Measurements from ENCODE around the gene PROSER2.

Gene PROSER2

DNA sequence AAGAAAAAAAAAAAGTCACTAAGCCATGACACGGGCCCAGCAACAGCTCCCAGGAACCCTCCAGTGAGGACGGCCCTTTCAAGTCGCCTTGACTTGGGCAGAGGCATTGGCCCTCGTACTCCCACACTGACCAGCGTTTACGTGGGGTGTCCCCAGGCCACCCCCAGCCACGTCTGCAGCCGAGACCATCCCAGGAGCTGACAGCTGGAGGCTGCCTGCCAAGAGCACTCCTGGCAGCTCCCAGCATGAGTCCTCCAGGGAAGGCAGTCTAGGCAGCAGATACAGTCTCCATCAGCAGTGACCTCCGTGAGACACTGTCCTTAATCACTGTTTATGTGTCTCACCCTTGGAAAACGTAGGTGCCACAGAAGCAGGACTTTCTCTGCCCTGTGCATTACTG lies 86.5 kb downstream of the PROSER2 start:
- no peak for DNase-seq

DNA sequence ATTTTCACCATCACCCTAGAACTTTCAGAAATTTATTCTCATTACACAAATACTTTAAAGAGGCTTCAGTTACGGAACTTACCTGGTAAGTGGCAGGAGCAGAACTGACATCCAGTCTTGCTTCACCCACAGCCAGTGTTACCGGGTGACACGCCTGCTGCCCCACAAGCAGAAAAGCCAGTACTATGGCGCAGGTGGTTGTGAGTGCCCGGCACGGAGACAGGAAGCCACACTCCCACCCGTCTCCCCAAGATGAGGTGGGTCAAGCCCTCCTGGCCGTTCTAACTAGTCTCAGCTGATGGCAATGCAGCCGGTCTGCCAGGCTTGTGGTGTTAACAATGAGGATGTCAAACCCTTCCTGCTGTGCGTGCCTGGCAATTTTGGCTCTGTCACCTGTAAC lies 86.9 kb downstream of the PROSER2 start:
- no peak for DNase-seq

- no peak for DNase-seq
Observed at GRCh38 chr10:11913079-11913641, 90.0 kb downstream of the PROSER2 start.

DNA sequence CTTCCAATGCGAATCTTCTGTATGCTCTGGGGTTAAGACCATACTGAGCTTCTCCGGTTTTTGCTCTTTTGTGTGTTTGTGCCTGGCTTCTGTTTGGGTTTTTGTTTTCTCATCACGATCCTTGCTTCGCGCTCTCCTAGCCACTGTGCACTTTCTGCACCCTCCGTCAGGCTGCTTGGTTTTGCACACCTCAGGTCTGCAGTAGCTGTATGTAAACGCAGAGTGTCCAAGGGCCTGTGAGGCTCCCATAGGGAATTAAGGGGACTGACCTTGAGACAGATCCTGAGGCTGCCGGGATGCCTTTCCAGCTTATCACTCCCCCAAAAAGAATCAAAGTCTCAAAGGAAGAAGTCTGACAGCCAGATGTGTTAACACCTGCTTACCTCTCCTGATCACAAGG lies 95.2 kb downstream of the PROSER2 start:
- no peak for DNase-seq

GRCh38 chr10:11919271-11919670 lies 96.1 kb downstream of the PROSER2 start:
- DNase-seq: no peak

Data from fibroblast of skin of abdomen (primary cell).